ENCODE results near the gene ABLIM3. TPM values are rescaled to one million over a fixed set of nuclear protein-coding genes. Genes with fewer than 3 reads are reported as not detected.

The ABLIM3 gene
- total RNA-seq, 1 experiment from 2014 or later = 14.3 TPM

DNA sequence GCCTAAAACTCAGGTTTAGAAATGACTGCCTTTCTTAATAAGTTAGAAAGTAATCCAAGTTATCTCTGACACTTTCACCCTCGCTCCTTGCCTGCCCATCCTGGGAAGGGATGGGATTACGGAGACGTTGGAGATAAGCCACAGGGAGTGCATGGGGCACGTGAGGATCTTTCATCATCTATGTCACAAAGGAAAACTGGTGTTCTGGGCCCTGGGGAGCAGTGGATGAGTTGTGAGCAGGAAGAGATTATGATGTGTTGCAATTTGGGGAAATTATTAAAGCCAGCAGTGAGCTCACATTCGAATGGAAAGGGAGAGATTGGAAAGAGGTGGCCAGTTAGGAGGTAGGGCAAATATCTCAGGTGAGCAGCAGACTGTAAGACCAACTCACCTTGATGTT, 143.2 kb downstream of the ABLIM3 start:
- Histone ChIP-seq H3K27me3 (ENCODE audit: insufficient read depth, low read length) (no peaks in the 10 kb centered on the region), H3K9ac (ENCODE audit: low read length) (no peak overlapping the region), H3K36me3 (ENCODE audit: control insufficient read depth in 1 of 2, insufficient read depth in 2 of 2, low read length in 2 of 2) (no peaks in the 10 kb centered on the region), H3K9me2 (ENCODE audit: insufficient read depth) (no peaks in the 10 kb centered on the region), H3K4me2 (ENCODE audit: low read length) (no peak overlapping the region), H2AFZ (ENCODE audit: low read depth, low read length, poor library complexity, severe bottlenecking) (no peak overlapping the region), H3K9me3 (ENCODE audit: control insufficient read depth in 1 of 2, insufficient read depth in 1 of 2, low read depth in 1 of 2, low read length in 2 of 2) (no peaks in the 10 kb centered on the region), H3K79me2 (ENCODE audit: insufficient read depth, low read length) (no peaks in the 10 kb centered on the region), H3K4me3 (replicated peaks in 1 of 2; ENCODE audit: low read depth in 1 of 2, low read length in 2 of 2) (no peak overlapping the region), H4K20me1 (ENCODE audit: insufficient read depth) (no peaks in the 10 kb centered on the region), H3K27ac (ENCODE audit: low read depth, low read length) (no peak overlapping the region), H3K4me1 (ENCODE audit: control insufficient read depth in 1 of 2, insufficient read depth in 2 of 2, low read length in 2 of 2) (no peaks in the 10 kb centered on the region)
- DNase-seq (ENCODE audit: low read depth, low spot score) (no peak), ATAC-seq (no peak)
- intact Hi-C loops (cut with micrococcal nuclease) = no loop called here
- ChIA-PET RAD21 (ENCODE audit: low non-redundant PET in 1 of 2, low total read pairs in 2 of 2, uncharacterized antibody in 2 of 2, unreplicated experiment in 2 of 2) (no interaction called here), CTCF (no interaction called here), POLR2A (no interaction called here)
- no TSS peak for BruUV-seq (replicated peaks)
- TF ChIP-seq, protein P1, sequence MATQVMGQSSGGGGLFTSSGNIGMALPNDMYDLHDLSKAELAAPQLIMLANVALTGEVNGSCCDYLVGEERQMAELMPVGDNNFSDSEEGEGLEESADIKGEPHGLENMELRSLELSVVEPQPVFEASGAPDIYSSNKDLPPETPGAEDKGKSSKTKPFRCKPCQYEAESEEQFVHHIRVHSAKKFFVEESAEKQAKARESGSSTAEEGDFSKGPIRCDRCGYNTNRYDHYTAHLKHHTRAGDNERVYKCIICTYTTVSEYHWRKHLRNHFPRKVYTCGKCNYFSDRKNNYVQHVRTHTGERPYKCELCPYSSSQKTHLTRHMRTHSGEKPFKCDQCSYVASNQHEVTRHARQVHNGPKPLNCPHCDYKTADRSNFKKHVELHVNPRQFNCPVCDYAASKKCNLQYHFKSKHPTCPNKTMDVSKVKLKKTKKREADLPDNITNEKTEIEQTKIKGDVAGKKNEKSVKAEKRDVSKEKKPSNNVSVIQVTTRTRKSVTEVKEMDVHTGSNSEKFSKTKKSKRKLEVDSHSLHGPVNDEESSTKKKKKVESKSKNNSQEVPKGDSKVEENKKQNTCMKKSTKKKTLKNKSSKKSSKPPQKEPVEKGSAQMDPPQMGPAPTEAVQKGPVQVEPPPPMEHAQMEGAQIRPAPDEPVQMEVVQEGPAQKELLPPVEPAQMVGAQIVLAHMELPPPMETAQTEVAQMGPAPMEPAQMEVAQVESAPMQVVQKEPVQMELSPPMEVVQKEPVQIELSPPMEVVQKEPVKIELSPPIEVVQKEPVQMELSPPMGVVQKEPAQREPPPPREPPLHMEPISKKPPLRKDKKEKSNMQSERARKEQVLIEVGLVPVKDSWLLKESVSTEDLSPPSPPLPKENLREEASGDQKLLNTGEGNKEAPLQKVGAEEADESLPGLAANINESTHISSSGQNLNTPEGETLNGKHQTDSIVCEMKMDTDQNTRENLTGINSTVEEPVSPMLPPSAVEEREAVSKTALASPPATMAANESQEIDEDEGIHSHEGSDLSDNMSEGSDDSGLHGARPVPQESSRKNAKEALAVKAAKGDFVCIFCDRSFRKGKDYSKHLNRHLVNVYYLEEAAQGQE (IDR thresholded peaks at IDR 0.05; ENCODE audit: low read depth) = no peak
- TF ChIP-seq POLR2AphosphoS5 (IDR thresholded peaks at IDR 0.05; ENCODE audit: low read depth, low read length) = no peak
- TF ChIP-seq, protein P2, sequence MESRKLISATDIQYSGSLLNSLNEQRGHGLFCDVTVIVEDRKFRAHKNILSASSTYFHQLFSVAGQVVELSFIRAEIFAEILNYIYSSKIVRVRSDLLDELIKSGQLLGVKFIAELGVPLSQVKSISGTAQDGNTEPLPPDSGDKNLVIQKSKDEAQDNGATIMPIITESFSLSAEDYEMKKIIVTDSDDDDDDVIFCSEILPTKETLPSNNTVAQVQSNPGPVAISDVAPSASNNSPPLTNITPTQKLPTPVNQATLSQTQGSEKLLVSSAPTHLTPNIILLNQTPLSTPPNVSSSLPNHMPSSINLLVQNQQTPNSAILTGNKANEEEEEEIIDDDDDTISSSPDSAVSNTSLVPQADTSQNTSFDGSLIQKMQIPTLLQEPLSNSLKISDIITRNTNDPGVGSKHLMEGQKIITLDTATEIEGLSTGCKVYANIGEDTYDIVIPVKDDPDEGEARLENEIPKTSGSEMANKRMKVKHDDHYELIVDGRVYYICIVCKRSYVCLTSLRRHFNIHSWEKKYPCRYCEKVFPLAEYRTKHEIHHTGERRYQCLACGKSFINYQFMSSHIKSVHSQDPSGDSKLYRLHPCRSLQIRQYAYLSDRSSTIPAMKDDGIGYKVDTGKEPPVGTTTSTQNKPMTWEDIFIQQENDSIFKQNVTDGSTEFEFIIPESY (IDR thresholded peaks at IDR 0.05; ENCODE audit: extremely low read depth, insufficient replicate concordance, low read length) = no peak
- TF ChIP-seq ZNF274 (IDR thresholded peaks at IDR 0.05; ENCODE audit: low read depth, low read length) = no peak
- TF ChIP-seq SP1 (IDR thresholded peaks at IDR 0.05; ENCODE audit: low read depth) = no peak
- no peak for TF ChIP-seq POLR2A (IDR thresholded peaks at IDR 0.05; ENCODE audit: borderline replicate concordance, extremely low read depth, insufficient read depth, insufficient read length)
- TF ChIP-seq RAD21 (IDR thresholded peaks at IDR 0.05; ENCODE audit: low read depth) = no peak
- no peak for TF ChIP-seq EGR1 (IDR thresholded peaks at IDR 0.05; ENCODE audit: low read depth)
- no peak for TF ChIP-seq JUND (IDR thresholded peaks at IDR 0.05)
- TF ChIP-seq SRF (IDR thresholded peaks at IDR 0.05; ENCODE audit: low read depth) = no peak
- no peak for TF ChIP-seq ELF1 (IDR thresholded peaks at IDR 0.05; ENCODE audit: borderline replicate concordance, low read depth)
- TF ChIP-seq FOSL1 (IDR thresholded peaks at IDR 0.05; ENCODE audit: low read depth) = no peak
- no peak for TF ChIP-seq CBX3 (IDR thresholded peaks at IDR 0.05; ENCODE audit: low read depth)
- TF ChIP-seq YY1 (IDR thresholded peaks at IDR 0.05; ENCODE audit: extremely low read depth, insufficient replicate concordance, low read depth, low read length) = no peak
- TF ChIP-seq, protein P3, sequence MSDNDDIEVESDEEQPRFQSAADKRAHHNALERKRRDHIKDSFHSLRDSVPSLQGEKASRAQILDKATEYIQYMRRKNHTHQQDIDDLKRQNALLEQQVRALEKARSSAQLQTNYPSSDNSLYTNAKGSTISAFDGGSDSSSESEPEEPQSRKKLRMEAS (IDR thresholded peaks at IDR 0.05) = no peak
- TF ChIP-seq CEBPB (IDR thresholded peaks at IDR 0.05; ENCODE audit: low read depth) = no peak
- no peak for TF ChIP-seq EZH2 (IDR thresholded peaks at IDR 0.05)
- no peak for TF ChIP-seq SIN3A (IDR thresholded peaks at IDR 0.05; ENCODE audit: low read depth)
- TF ChIP-seq, protein P4, sequence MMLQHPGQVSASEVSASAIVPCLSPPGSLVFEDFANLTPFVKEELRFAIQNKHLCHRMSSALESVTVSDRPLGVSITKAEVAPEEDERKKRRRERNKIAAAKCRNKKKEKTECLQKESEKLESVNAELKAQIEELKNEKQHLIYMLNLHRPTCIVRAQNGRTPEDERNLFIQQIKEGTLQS (IDR thresholded peaks at IDR 0.05) = no peak
- TF ChIP-seq, protein P5, sequence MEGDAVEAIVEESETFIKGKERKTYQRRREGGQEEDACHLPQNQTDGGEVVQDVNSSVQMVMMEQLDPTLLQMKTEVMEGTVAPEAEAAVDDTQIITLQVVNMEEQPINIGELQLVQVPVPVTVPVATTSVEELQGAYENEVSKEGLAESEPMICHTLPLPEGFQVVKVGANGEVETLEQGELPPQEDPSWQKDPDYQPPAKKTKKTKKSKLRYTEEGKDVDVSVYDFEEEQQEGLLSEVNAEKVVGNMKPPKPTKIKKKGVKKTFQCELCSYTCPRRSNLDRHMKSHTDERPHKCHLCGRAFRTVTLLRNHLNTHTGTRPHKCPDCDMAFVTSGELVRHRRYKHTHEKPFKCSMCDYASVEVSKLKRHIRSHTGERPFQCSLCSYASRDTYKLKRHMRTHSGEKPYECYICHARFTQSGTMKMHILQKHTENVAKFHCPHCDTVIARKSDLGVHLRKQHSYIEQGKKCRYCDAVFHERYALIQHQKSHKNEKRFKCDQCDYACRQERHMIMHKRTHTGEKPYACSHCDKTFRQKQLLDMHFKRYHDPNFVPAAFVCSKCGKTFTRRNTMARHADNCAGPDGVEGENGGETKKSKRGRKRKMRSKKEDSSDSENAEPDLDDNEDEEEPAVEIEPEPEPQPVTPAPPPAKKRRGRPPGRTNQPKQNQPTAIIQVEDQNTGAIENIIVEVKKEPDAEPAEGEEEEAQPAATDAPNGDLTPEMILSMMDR (IDR thresholded peaks at IDR 0.05 in 2 of 3, conservative IDR thresholded peaks at IDR 0.05 in 1 of 3; ENCODE audit: borderline replicate concordance in 1 of 3, insufficient read depth in 1 of 3, low read depth in 2 of 3, low read length in 2 of 3) = no peak

Data from HCT116 (cell line).